Keratinocyte (primary cell): ENCODE data around the gene GPATCH1. TPM values are rescaled to one million over a fixed set of nuclear protein-coding genes. Genes with fewer than 3 reads are reported as not detected.

Experiments used
- DNase-seq: peaks from one replicate; pipeline ENCODE4 v3.0.0-alpha.2; 2011; ENCODE audit warnings: low read depth, missing footprints, low spot score
- FAIRE-seq: peaks from 2 replicates; lab custom pipeline; 2011; peaks lifted over from hg19 to GRCh38; lab: Jason Lieb, UNC
- H2AFZ ChIP-seq: 2 replicates; pipeline ENCODE4 v1.6.0; 2012; ENCODE audit warnings: low read length, control low read depth, inconsistent platforms; ENCODE audit not compliant: control insufficient read depth
- H3K27ac ChIP-seq: 2 replicates; pipeline ENCODE4 v1.5.1; 2011; ENCODE audit warnings: low read length; ENCODE audit not compliant: control insufficient read depth, insufficient read depth
- H3K27me3 ChIP-seq: 3 replicates; pipeline ENCODE4 v1.6.0; 2011; ENCODE audit warnings: low read length; ENCODE audit not compliant: control insufficient read depth, insufficient read depth; ENCODE audit errors: extremely low read depth
- H3K36me3 ChIP-seq, 2 experiments: 2 replicates in 1 of 2; 3 replicates in 1 of 2; pipeline ENCODE4 v1.5.1; 2011; ENCODE audit warnings: low read length in 2 of 2, mild to moderate bottlenecking in 1 of 2; ENCODE audit not compliant: control insufficient read depth in 2 of 2, insufficient read depth in 2 of 2; ENCODE audit errors: extremely low read depth in 1 of 2
- H3K4me1 ChIP-seq: 3 replicates; pipeline ENCODE4 v1.5.1; 2011; ENCODE audit warnings: low read length; ENCODE audit not compliant: control insufficient read depth, insufficient read depth; ENCODE audit errors: extremely low read depth
- H3K4me2 ChIP-seq: 3 replicates; pipeline ENCODE4 v1.6.0; 2011; ENCODE audit warnings: low read depth, low read length; ENCODE audit not compliant: control insufficient read depth, insufficient read depth; ENCODE audit errors: extremely low read depth
- H3K4me3 ChIP-seq, 3 experiments: fragments of 200-600 bp in 1 of 3; sonication (generic) in 1 of 3; 2 replicates in 2 of 3; 3 replicates in 1 of 3; pipeline ENCODE4 v1.5.1; 2011 to 2016; ENCODE audit warnings: low read length in 3 of 3, mild to moderate bottlenecking in 3 of 3, control low read depth in 2 of 3, inconsistent platforms in 1 of 3, low read depth in 1 of 3, mixed read lengths in 1 of 3, mixed run types in 1 of 3, moderate library complexity in 1 of 3; ENCODE audit not compliant: control insufficient read depth in 2 of 3, insufficient read depth in 2 of 3; ENCODE audit errors: extremely low read depth in 1 of 3
- H3K79me2 ChIP-seq: 2 replicates; pipeline ENCODE4 v1.6.0; 2012; ENCODE audit warnings: low read length; ENCODE audit not compliant: control insufficient read depth, insufficient read depth
- H3K9ac ChIP-seq: 3 replicates; pipeline ENCODE4 v1.6.0; 2011; ENCODE audit warnings: low read length; ENCODE audit not compliant: control insufficient read depth, insufficient read depth; ENCODE audit errors: extremely low read depth
- H3K9me1 ChIP-seq: 3 replicates; pipeline ENCODE4 v1.6.0; 2011; ENCODE audit warnings: low read length; ENCODE audit not compliant: control insufficient read depth, insufficient read depth; ENCODE audit errors: extremely low read depth
- H3K9me3 ChIP-seq: 2 replicates; pipeline ENCODE4 v1.5.1; 2012; ENCODE audit warnings: low read depth, low read length; ENCODE audit not compliant: control insufficient read depth
- H4K20me1 ChIP-seq: 3 replicates; pipeline ENCODE4 v1.6.0; 2011; ENCODE audit warnings: low read length; ENCODE audit not compliant: control insufficient read depth, insufficient read depth; ENCODE audit errors: extremely low read depth
- EZH2 ChIP-seq: IDR thresholded peaks from one replicate; pipeline ENCODE4 v1.6.1; 2012; ENCODE audit warnings: inconsistent platforms, mild to moderate bottlenecking, low read length, moderate library complexity
- dilution Hi-C: fragments of 300-500 bp; cut with MboI; formaldehyde crosslinking; loops from one replicate; pipeline ENCODE4 v1.7.0; 2020; ENCODE audit warnings: low sequenced_read_pairs; ENCODE audit not compliant: extremely low pct_ligation_motif_present
- polyA plus RNA-seq, 5 experiments: library from polyadenylated mRNA; depleted of rRNA in 3 of 5; stranded (reverse) in 3 of 5; stranded (forward) in 1 of 5; unstranded in 1 of 5; fragments of >200 nt; gene quantifications; 1 replicate in 1 of 5; 2 replicates in 3 of 5; 3 replicates in 1 of 5; pipeline versions ENCODE4 v1.2.1 to v1.2.3, GENCODE V29; 2011 to 2012; ENCODE audit warnings: missing spikeins in 2 of 5, low read depth in 1 of 5, low replicate concordance in 1 of 5
- TF ChIP-seq, protein P1 (sequence below), 3 experiments: IDR thresholded peaks in 1 of 3; conservative IDR thresholded peaks in 1 of 3; optimal IDR thresholded peaks in 1 of 3; 2 replicates in 2 of 3; 3 replicates in 1 of 3; pipeline versions ENCODE3 to v1.5.1; 2011; ENCODE audit warnings: low read length in 3 of 3, mild to moderate bottlenecking in 3 of 3, moderate library complexity in 2 of 3, control low read depth in 1 of 3, inconsistent platforms in 1 of 3; ENCODE audit not compliant: insufficient read depth in 2 of 3; ENCODE audit errors: extremely low read depth in 1 of 3

GPATCH1 gene
- polyA plus RNA-seq, 1 donor (not counting 4 experiments of a cell fraction or from before 2014, with no cell fraction given), result 5.8 TPM

- FAIRE-seq (no peak), DNase-seq (no peak)
- H3K9me3 ChIP-seq, result no peaks in the 10 kb centered on the region
- TF ChIP-seq EZH2, result no peak
- TF ChIP-seq, protein P1, sequence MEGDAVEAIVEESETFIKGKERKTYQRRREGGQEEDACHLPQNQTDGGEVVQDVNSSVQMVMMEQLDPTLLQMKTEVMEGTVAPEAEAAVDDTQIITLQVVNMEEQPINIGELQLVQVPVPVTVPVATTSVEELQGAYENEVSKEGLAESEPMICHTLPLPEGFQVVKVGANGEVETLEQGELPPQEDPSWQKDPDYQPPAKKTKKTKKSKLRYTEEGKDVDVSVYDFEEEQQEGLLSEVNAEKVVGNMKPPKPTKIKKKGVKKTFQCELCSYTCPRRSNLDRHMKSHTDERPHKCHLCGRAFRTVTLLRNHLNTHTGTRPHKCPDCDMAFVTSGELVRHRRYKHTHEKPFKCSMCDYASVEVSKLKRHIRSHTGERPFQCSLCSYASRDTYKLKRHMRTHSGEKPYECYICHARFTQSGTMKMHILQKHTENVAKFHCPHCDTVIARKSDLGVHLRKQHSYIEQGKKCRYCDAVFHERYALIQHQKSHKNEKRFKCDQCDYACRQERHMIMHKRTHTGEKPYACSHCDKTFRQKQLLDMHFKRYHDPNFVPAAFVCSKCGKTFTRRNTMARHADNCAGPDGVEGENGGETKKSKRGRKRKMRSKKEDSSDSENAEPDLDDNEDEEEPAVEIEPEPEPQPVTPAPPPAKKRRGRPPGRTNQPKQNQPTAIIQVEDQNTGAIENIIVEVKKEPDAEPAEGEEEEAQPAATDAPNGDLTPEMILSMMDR (optimal IDR thresholded peaks at IDR 0.05 in 1 of 3, IDR thresholded peaks at IDR 0.05 in 1 of 3, conservative IDR thresholded peaks at IDR 0.05 in 1 of 3; ENCODE audit: extremely low read depth in 1 of 3, insufficient read depth in 2 of 3, low read length in 3 of 3), result no peak
- H4K20me1 ChIP-seq, result no peaks in the 10 kb centered on the region
- dilution Hi-C loops, result loop anchor here (10.0 kb wide), 1 partner anchor 133 kb away; no protein-coding TSS in a partner anchor
- no peak overlapping the region for H3K9ac ChIP-seq
- H3K36me3 ChIP-seq, result peaks cover 5 to 9% of the 10 kb centered on the region in 2 experiments
- no peaks in the 10 kb centered on the region for H3K9me1 ChIP-seq
- no peak overlapping the region for H3K4me2 ChIP-seq
- no peak overlapping the region for H3K27ac ChIP-seq
- H3K79me2 ChIP-seq, result no peaks in the 10 kb centered on the region
- no peaks in the 10 kb centered on the region for H3K4me1 ChIP-seq
- H2AFZ ChIP-seq, result no peak overlapping the region
- H3K27me3 ChIP-seq, result no peaks in the 10 kb centered on the region
- no peak overlapping the region for H3K4me3 ChIP-seq
Observed at GRCh38 chr19:33117501-33117900, 36.5 kb downstream of the GPATCH1 start.

DNA sequence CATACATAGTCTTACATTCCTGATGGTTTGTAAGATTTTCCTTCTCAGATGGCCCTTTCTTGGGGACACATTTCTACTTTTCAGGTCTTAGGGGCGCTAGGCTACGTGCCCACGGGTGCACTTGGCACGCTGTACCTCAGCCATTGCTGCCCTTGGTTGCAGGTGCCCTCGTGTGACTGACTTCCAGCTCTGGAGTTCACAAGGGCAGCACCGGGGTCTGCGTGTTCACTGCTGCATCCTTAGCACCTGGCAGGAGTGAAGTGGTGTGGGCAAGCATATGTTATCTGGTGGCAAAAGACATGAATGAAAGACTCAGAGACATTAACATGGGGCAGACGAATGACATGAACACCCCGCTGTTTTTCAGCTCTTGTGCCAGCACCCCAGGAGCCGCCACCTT is 37.7 kb downstream of the GPATCH1 start:
- no peaks in the 10 kb centered on the region for H3K79me2 ChIP-seq
- H3K4me2 ChIP-seq, result no peak overlapping the region
- H3K4me1 ChIP-seq, result no peaks in the 10 kb centered on the region
- H3K9me3 ChIP-seq, result no peaks in the 10 kb centered on the region
- no peaks in the 10 kb centered on the region for H3K9me1 ChIP-seq
- dilution Hi-C loops, result loop anchor here (10.0 kb wide), 1 partner anchor 134 kb away; no protein-coding TSS in a partner anchor
- H3K9ac ChIP-seq, result no peak overlapping the region
- H3K36me3 ChIP-seq, result peaks cover 5 to 9% of the 10 kb centered on the region in 2 experiments
- no peak overlapping the region for H2AFZ ChIP-seq
- TF ChIP-seq EZH2, result no peak
- TF ChIP-seq, protein P1 (optimal IDR thresholded peaks at IDR 0.05 in 1 of 3, IDR thresholded peaks at IDR 0.05 in 1 of 3, conservative IDR thresholded peaks at IDR 0.05 in 1 of 3; ENCODE audit: extremely low read depth in 1 of 3, insufficient read depth in 2 of 3, low read length in 3 of 3), result no peak
- DNase-seq (no peak), FAIRE-seq (no peak)
- H4K20me1 ChIP-seq, result no peaks in the 10 kb centered on the region
- no peak overlapping the region for H3K4me3 ChIP-seq
- no peak overlapping the region for H3K27ac ChIP-seq
- H3K27me3 ChIP-seq, result no peaks in the 10 kb centered on the region
